Upper lobe of right lung (tissue), 1 donor: ENCODE data around the gene FNTB. TPM values are rescaled to one million over a fixed set of nuclear protein-coding genes. Genes with fewer than 3 reads are reported as not detected.

ENCODE experiments used
- ATAC-seq: fragments of 200-7000 bp; cut with Tn5 transposase; one replicate; pipeline ENCODE4 v1.9.1; 2020; ENCODE audit warnings: mild to moderate bottlenecking, moderate library complexity
- DNase-seq: peaks from one replicate; pipeline ENCODE4 v3.0.0-alpha.2; 2020
- H3K27ac ChIP-seq: fragments of 200-600 bp; one replicate; pipeline ENCODE4 v1.8.0; 2022
- H3K27me3 ChIP-seq: fragments of 200-600 bp; one replicate; pipeline ENCODE4 v1.8.0; 2022; ENCODE audit warnings: mild to moderate bottlenecking
- H3K36me3 ChIP-seq: fragments of 200-600 bp; one replicate; pipeline ENCODE4 v1.8.0; 2022
- H3K4me1 ChIP-seq: fragments of 200-600 bp; one replicate; pipeline ENCODE4 v1.8.0; 2022
- H3K4me3 ChIP-seq: fragments of 200-600 bp; one replicate; pipeline ENCODE4 v1.8.0; 2022; ENCODE audit warnings: mild to moderate bottlenecking
- H3K9me3 ChIP-seq: fragments of 200-600 bp; one replicate; pipeline ENCODE4 v1.8.0; 2022
- CTCF ChIP-seq: fragments of 200-600 bp; IDR thresholded peaks from one replicate; pipeline ENCODE4 v1.8.0; 2022; ENCODE audit warnings: antibody characterized with exemption
- intact Hi-C: fragments of 100-400 bp; cut with DNase I; formaldehyde crosslinking; loops from one replicate; pipeline ENCODE4 v1.11.0; 2022
- total RNA-seq: library from RNA; stranded (reverse); fragmentation: NEBNext Ultra II Directional; extraction: Animal tissue kit (Norgen Biotek cat#: 25700); gene quantifications from one replicate; pipeline ENCODE4 v1.2.1, GENCODE V29; 2021
- donor health status: DM: no; HTN: yes; CAD: no; lungs with severe emphysema.

Gene FNTB
- total RNA-seq, 1 donor from 2014 or later, result 14.2 TPM

- ATAC-seq (peak; percentile 92), DNase-seq (no peak)
- intact Hi-C loops, result no loop called here
- H3K27me3 ChIP-seq, result no peaks in the 10 kb centered on the region
- H3K4me3 ChIP-seq, result no peak overlapping the region
- H3K27ac ChIP-seq, result no peak overlapping the region
- H3K36me3 ChIP-seq, result peaks cover 9% of the 10 kb centered on the region
- TF ChIP-seq CTCF, result peak; percentile 74
- peaks cover 6% of the 10 kb centered on the region for H3K4me1 ChIP-seq
- no peaks in the 10 kb centered on the region for H3K9me3 ChIP-seq
Observed at GRCh38 chr14:65019944-65020566, 33.4 kb downstream of the FNTB start.

- H3K27me3 ChIP-seq, result no peaks in the 10 kb centered on the region
- DNase-seq, result no peak
- no peak overlapping the region for H3K27ac ChIP-seq
- no peak for ATAC-seq
- peaks cover 18% of the 10 kb centered on the region for H3K36me3 ChIP-seq
- no peaks in the 10 kb centered on the region for H3K9me3 ChIP-seq
- H3K4me3 ChIP-seq, result no peak overlapping the region
- no peak for TF ChIP-seq CTCF
- intact Hi-C loops, result no loop called here
- H3K4me1 ChIP-seq, result no peaks in the 10 kb centered on the region
Observed at GRCh38 chr14:65024957-65025356, 38.3 kb downstream of the FNTB start.

GRCh38 chr14:65025818-65026217 lies 39.1 kb downstream of the FNTB start:
- ATAC-seq (no peak), DNase-seq (no peak)
- H3K36me3 ChIP-seq, result peaks cover 25% of the 10 kb centered on the region
- H3K4me1 ChIP-seq, result no peaks in the 10 kb centered on the region
- intact Hi-C loops, result no loop called here
- no peaks in the 10 kb centered on the region for H3K27me3 ChIP-seq
- H3K4me3 ChIP-seq, result no peak overlapping the region
- no peaks in the 10 kb centered on the region for H3K9me3 ChIP-seq
- no peak for TF ChIP-seq CTCF
- no peak overlapping the region for H3K27ac ChIP-seq

GRCh38 chr14:65026526-65026925 lies 39.8 kb downstream of the FNTB start:
- TF ChIP-seq CTCF, result no peak
- DNase-seq, result no peak
- H3K4me3 ChIP-seq, result no peak overlapping the region
- no peaks in the 10 kb centered on the region for H3K27me3 ChIP-seq
- intact Hi-C loops, result no loop called here
- no peaks in the 10 kb centered on the region for H3K9me3 ChIP-seq
- H3K27ac ChIP-seq, result no peak overlapping the region
- H3K36me3 ChIP-seq, result peaks cover 25% of the 10 kb centered on the region
- no peaks in the 10 kb centered on the region for H3K4me1 ChIP-seq
- ATAC-seq, result no peak

GRCh38 chr14:65027127-65027799 lies 40.6 kb downstream of the FNTB start:
- no peak for TF ChIP-seq CTCF
- Histone ChIP-seq H3K4me3 (no peak overlapping the region), H3K27ac (no peak overlapping the region), H3K36me3 (peaks cover 26% of the 10 kb centered on the region), H3K9me3 (no peaks in the 10 kb centered on the region), H3K4me1 (no peaks in the 10 kb centered on the region), H3K27me3 (no peaks in the 10 kb centered on the region)
- DNase-seq (no peak), ATAC-seq (no peak)
- intact Hi-C loops, result no loop called here
